Bronchial epithelial cell (primary cell): Measurements from ENCODE around the gene SLC52A3. TPM values are rescaled to one million over a fixed set of nuclear protein-coding genes. Genes with fewer than 3 reads are reported as not detected.

Source experiments
- total RNA-seq: library from RNA; depleted of rRNA; stranded (reverse); fragments of >200 nt; gene quantifications from 2 replicates; pipeline ENCODE4 v1.2.1, GENCODE V29; 2014

SLC52A3 gene
- total RNA-seq, 1 donor from 2014 or later: 0.53 TPM

Other genes starting within 250 kb of the SLC52A3 start
- gene CSNK2A1, start 224.7 kb downstream of the SLC52A3 start, total RNA-seq: 242 and 268 TPM in 2 replicates
- not detected in 2 replicates for gene TCF15, start 158.2 kb downstream of the SLC52A3 start, total RNA-seq
- 99.5 and 146 TPM in 2 replicates for gene SRXN1, start 115.3 kb downstream of the SLC52A3 start, total RNA-seq
- not detected in 2 replicates for gene SCRT2, start 92.7 kb downstream of the SLC52A3 start, total RNA-seq
- 7.1 and 8.3 TPM in 2 replicates for gene FAM110A, start 65.2 kb upstream of the SLC52A3 start, total RNA-seq
- gene ANGPT4, start 147.8 kb upstream of the SLC52A3 start, total RNA-seq: not detected in 2 replicates
- gene RSPO4, start 233.8 kb upstream of the SLC52A3 start, total RNA-seq: not detected in 2 replicates